Mammary epithelial cell (primary cell): ENCODE measurements around the gene CPSF3.

Source experiments
- CTCF ChIP-seq, 2 donors: IDR thresholded peaks in 1 of 2; conservative IDR thresholded peaks in 1 of 2; 2 replicates each; pipeline ENCODE4 v1.5.1; 2011 to 2012; ENCODE audit warnings: inconsistent platforms in 2 of 2, low read length in 2 of 2, mild to moderate bottlenecking in 2 of 2, control low read depth in 1 of 2, low read depth in 1 of 2; ENCODE audit not compliant: insufficient read depth in 1 of 2; ENCODE audit errors: extremely low read depth in 1 of 2
- EZH2 ChIP-seq: IDR thresholded peaks from 2 replicates; pipeline ENCODE4 v1.6.1; 2012; ENCODE audit warnings: low read length, inconsistent platforms, borderline replicate concordance

GRCh38 chr2:9405636-9406035, 17.8 kb upstream of the CPSF3 start:
- TF ChIP-seq CTCF (conservative IDR thresholded peaks at IDR 0.05 in 1 of 2, IDR thresholded peaks at IDR 0.05 in 1 of 2; ENCODE audit: extremely low read depth in 1 of 2, insufficient read depth in 1 of 2, low read depth in 1 of 2, low read length in 2 of 2) (no peak), EZH2 (no peak)
